MV-4-11 (cell line): ENCODE results near the gene MTNR1A.
"Not testable (repeated sequence)": the region's sequence is repeated elsewhere in the genome, so short reads cannot be mapped to it uniquely, and the experiment has no call there.

Experiments used
- DNase-seq: peaks from one replicate; lab custom pipeline; 2025; lab: John Stamatoyannopoulos, UW

Gene MTNR1A

GRCh38 chr4:186561748-186562147, 6.4 kb upstream of the MTNR1A start:
- DNase-seq: no peak

DNA sequence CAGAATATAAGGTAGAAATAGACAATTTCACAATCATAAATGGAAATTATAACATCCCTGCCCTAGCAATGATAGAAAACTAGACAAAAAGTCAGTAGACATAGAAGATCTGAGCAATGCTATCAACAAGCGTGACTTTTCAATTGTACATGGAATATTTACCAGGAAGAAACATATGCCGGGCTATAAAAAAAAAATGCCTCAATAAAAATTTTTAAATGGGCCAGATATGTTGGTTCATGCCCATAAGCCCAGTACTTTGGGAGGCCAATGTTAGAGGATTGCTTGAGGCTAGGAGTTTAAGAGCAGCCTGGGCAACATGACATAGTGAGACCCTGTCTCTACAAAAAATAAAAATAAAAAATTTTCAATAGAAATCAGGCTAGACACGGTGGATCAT, 5.3 kb upstream of the MTNR1A start:
- DNase-seq: no peak

- DNase-seq: no peak
These were observed 2.1 kb upstream of the MTNR1A start for GRCh38 chr4:186557486-186557885.

DNA sequence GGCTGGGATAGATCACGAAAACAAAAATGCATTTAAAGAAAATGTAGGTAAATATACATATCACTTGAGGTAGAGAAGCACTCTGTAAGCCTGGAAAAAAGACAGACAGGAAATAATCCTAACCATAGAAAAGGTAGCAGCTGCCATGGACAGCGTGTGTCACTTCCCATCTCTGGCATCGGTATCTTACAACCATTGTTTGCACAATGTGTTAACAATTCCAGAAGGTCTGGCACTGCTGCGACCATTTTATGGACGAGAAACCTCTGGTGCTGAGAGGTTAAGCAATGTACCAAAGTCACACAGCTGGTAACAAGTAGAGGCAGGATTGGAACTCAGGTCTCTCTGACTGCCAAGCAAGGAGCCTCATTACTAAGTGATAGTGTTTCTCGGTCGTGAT, 1.7 kb upstream of the MTNR1A start:
- DNase-seq: no peak

DNA sequence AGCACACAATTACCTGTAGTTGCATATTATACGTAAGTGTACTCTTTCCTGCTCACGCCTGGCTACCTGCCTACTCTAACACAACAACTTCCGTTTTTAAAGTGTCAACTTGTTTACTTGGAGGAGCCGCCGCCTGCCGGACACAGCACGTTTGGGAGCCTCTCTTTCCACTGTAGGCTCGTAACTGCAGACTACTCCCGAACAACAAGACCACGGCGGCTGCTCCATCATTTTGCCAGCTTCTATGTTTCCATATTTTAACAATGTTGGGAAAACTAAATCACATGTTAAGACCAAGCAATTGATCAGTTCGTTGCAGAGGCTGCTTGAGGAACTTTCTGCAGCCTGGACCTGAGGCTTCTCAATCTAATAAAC, 841 bp downstream of the MTNR1A start:
- no peak for DNase-seq

GRCh38 chr4:186553717-186554116, 1.6 kb downstream of the MTNR1A start:
- no peak for DNase-seq

- no peak for DNase-seq
These were observed 3.5 kb downstream of the MTNR1A start for GRCh38 chr4:186551849-186552248.

- no peak for DNase-seq
These were observed 9.9 kb downstream of the MTNR1A start for GRCh38 chr4:186545436-186545835.

GRCh38 chr4:186543206-186543605, 12.2 kb downstream of the MTNR1A start:
- DNase-seq: no peak

GRCh38 chr4:186541801-186542200, 13.6 kb downstream of the MTNR1A start:
- no peak for DNase-seq

DNA sequence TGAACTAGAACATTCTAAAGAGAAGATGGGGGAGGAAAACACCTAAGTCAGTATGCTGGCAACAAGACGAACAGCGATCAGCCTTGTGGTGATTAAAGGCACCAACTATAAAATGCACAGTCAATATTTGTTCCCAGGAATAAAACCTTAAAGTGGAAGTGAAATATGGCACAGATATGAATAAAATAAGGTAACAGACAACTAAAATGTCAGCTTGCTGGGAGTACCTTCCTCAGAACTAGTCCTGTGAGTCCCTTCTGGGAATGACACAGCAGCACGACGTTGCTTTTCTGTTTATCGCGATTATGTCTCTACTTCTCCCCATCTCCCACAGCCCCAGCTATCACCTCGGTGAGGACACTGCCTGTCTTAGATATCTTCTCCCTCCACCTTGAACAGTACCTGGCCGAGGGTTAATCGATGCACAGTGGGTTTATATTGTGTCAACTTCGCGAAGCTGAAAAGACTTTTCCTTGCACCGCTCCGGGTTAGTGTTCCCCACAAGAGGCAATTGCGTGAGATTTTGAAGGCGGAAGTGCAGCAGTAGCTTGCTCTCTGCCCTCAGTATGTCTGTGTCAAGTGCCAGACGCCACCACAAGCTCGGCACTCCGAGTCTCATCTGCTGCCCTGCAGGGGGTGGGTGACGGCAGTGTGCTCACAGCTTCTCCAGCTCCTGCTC, 17.4 kb downstream of the MTNR1A start:
- no peak for DNase-seq

GRCh38 chr4:186536285-186536684, 19.1 kb downstream of the MTNR1A start:
- DNase-seq: no peak

- no peak for DNase-seq
These were observed 21.3 kb downstream of the MTNR1A start for GRCh38 chr4:186534056-186534455.

- DNase-seq: not testable (repeated sequence)
These were observed 31.4 kb downstream of the MTNR1A start for GRCh38 chr4:186523927-186524326.

DNA sequence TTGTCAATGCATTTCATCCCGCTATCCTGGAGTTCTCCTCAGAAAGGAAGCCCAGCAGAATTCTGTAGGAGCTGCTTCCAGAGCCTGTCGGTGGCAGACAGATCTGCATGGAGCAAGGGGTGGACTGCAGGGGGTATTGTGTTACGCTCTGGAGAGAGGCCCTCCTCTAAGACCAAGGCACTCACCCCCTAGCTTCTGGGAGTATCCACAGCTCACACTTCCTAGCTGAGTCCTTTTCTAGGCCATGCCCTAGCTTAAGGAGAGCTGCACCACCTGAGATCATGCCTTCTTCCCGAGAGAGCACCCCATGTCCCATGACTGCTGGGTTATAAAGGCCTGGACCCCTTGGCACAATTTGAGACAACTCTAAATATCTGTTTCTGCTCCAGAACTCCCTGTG, 39.1 kb downstream of the MTNR1A start:
- DNase-seq: no peak

GRCh38 chr4:186514271-186514950, 41.0 kb downstream of the MTNR1A start:
- no peak for DNase-seq

- DNase-seq: not testable (repeated sequence)
These were observed 50.6 kb downstream of the MTNR1A start for GRCh38 chr4:186504771-186505170.

DNA sequence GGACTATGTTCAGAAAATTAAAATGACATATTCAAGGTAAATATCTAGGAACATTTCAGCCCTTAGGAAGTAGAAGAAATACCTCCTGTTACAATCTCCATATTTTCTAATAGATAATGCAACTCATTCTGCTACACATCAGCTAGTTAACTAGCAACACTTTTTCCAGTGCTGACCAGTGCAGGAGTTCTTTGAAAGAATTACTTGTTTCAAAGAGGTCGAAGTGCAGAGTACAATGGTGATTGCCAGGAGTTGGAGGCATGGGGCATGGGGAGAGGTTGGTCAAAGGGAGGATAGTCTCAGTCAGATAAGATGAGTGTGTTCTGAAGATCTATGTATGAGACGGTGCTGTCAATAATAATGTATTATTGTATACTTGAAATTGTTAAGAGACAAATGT, 53.1 kb downstream of the MTNR1A start:
- no peak for DNase-seq

DNA sequence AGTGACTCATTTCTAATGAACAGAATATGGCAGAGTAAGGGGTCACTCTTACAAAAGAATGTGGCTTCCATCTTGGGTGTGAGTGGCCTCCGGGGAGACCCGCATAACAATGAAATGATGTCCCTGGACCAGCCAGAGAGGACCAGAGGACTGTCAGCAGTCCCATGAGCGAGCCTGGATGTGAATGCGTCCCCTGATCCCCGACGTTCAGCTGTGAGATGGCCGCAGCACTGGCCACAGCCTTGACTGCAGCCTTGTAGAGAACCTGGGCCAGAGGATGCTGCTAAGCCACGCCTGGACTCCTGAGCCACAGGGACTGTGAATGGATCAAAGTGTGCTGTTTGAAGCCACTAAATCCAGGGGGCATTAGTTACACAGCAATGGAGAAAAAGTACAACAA, 53.8 kb downstream of the MTNR1A start:
- DNase-seq: no peak

GRCh38 chr4:186500721-186501304, 54.6 kb downstream of the MTNR1A start:
- no peak for DNase-seq

DNA sequence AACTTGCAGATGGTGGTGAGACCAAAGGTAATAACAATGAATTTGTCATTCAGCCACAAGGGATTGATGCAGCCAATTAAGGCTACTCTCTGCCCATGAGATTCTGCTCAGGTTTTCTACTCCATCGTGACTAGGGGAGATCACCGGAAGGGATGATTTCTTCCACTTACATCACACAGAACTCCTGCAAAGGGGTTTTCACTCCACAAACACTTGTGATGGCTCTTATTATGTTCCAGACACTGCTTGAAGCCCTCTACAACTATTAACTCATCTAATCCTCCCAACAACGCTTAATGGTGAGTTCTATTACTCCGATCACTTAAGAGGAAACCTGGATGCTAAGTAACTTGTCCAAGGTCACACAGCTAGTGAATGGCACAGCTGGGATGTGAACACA, 55.9 kb downstream of the MTNR1A start:
- DNase-seq: no peak

- DNase-seq: no peak
These were observed 58.3 kb downstream of the MTNR1A start for GRCh38 chr4:186497043-186497442.

GRCh38 chr4:186494496-186494895, 60.9 kb downstream of the MTNR1A start:
- DNase-seq: no peak

DNA sequence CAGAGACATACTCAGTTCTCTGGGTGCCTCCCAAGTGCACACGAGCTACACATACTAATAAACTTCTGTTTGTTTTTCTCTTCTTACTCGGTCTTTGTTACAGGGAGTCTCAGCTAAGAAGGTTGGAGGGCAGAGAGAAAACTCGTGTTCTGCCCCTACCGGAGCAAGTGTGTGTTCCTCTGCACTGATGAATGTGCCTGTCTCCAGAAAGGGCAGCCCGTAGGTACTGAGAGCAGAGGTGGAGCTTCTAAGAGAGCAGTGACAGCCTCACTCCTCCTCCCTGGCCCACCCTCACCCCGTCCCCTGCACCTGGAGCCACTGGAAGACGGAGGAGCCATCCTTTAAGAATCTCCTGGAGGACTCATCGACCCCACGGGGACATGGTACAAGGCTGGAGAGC, 67.6 kb downstream of the MTNR1A start:
- DNase-seq: no peak
